ES-I3 (cell line): ENCODE results near the gene DKK3.

Source experiments
- H3K36me3 ChIP-seq: 2 replicates; pipeline ENCODE4 v1.6.1; 2013; ENCODE audit warnings: mild to moderate bottlenecking, low read length, control low read depth, moderate library complexity; ENCODE audit not compliant: insufficient read depth
- H3K4me1 ChIP-seq: 2 replicates; pipeline ENCODE4 v1.6.1; 2013; ENCODE audit warnings: mild to moderate bottlenecking, control low read depth, low read length; ENCODE audit not compliant: insufficient read depth
- H3K9ac ChIP-seq: 2 replicates; pipeline ENCODE4 v1.6.1; 2013; ENCODE audit warnings: low read depth, mild to moderate bottlenecking, low read length, moderate library complexity
- H3K9me3 ChIP-seq: 2 replicates; pipeline ENCODE4 v1.6.1; 2013; ENCODE audit warnings: mild to moderate bottlenecking, low read length, moderate library complexity; ENCODE audit not compliant: control insufficient read depth, insufficient read depth

DKK3 gene

GRCh38 chr11:11977206-11977938 lies 31.1 kb downstream of the DKK3 start:
- H3K9ac ChIP-seq = no peak overlapping the region
- H3K4me1 ChIP-seq = peaks cover 28% of the 10 kb centered on the region
- H3K9me3 ChIP-seq = no peaks in the 10 kb centered on the region
- no peaks in the 10 kb centered on the region for H3K36me3 ChIP-seq

- no peaks in the 10 kb centered on the region for H3K36me3 ChIP-seq
- no peaks in the 10 kb centered on the region for H3K9me3 ChIP-seq
- H3K4me1 ChIP-seq = peaks cover 28% of the 10 kb centered on the region
- no peak overlapping the region for H3K9ac ChIP-seq
Observed at GRCh38 chr11:11976481-11977127, 31.8 kb downstream of the DKK3 start.

- no peaks in the 10 kb centered on the region for H3K36me3 ChIP-seq
Observed at GRCh38 chr11:11975201-11976092, 33.0 kb downstream of the DKK3 start.

GRCh38 chr11:11973866-11974265 lies 34.6 kb downstream of the DKK3 start:
- H3K4me1 ChIP-seq = peaks cover 20% of the 10 kb centered on the region
- no peaks in the 10 kb centered on the region for H3K36me3 ChIP-seq
- H3K9ac ChIP-seq = no peak overlapping the region
- no peaks in the 10 kb centered on the region for H3K9me3 ChIP-seq

More at GRCh38 chr11:11975201-11976092, 33.0 kb downstream of the DKK3 start:
- peaks cover 28% of the 10 kb centered on the region for H3K4me1 ChIP-seq
- no peaks in the 10 kb centered on the region for H3K9me3 ChIP-seq
- H3K9ac ChIP-seq = no peak overlapping the region

GRCh38 chr11:11973361-11973800 lies 35.0 kb downstream of the DKK3 start:
- Histone ChIP-seq H3K9ac (no peak overlapping the region), H3K9me3 (no peaks in the 10 kb centered on the region), H3K36me3 (no peaks in the 10 kb centered on the region), H3K4me1 (peaks cover 20% of the 10 kb centered on the region)

- Histone ChIP-seq H3K4me1 (peaks cover 20% of the 10 kb centered on the region), H3K9me3 (no peaks in the 10 kb centered on the region), H3K9ac (no peak overlapping the region), H3K36me3 (no peaks in the 10 kb centered on the region)
Observed at GRCh38 chr11:11972730-11973341, 35.6 kb downstream of the DKK3 start.

GRCh38 chr11:11971906-11972547 lies 36.4 kb downstream of the DKK3 start:
- H3K9ac ChIP-seq = no peak overlapping the region
- H3K36me3 ChIP-seq = no peaks in the 10 kb centered on the region
- H3K4me1 ChIP-seq = peaks cover 17% of the 10 kb centered on the region
- H3K9me3 ChIP-seq = no peaks in the 10 kb centered on the region

- Histone ChIP-seq H3K9me3 (no peaks in the 10 kb centered on the region), H3K9ac (no peak overlapping the region)
Observed at GRCh38 chr11:11970556-11970955, 37.9 kb downstream of the DKK3 start.

GRCh38 chr11:11969380-11970215 lies 38.8 kb downstream of the DKK3 start:
- no peaks in the 10 kb centered on the region for H3K9me3 ChIP-seq
- no peaks in the 10 kb centered on the region for H3K36me3 ChIP-seq
- H3K9ac ChIP-seq = no peak overlapping the region
- peaks cover 8% of the 10 kb centered on the region; the same call in 1 of the 2 replicates for H3K4me1 ChIP-seq

More at GRCh38 chr11:11970556-11970955, 37.9 kb downstream of the DKK3 start:
- Histone ChIP-seq H3K4me1 (peaks cover 8% of the 10 kb centered on the region; the same call in 1 of the 2 replicates), H3K36me3 (no peaks in the 10 kb centered on the region)

GRCh38 chr11:11968511-11969280 lies 39.7 kb downstream of the DKK3 start:
- no peaks in the 10 kb centered on the region for H3K36me3 ChIP-seq
- no peaks in the 10 kb centered on the region for H3K9me3 ChIP-seq
- peaks cover 6% of the 10 kb centered on the region; the same call in 1 of the 2 replicates for H3K4me1 ChIP-seq
- no peak overlapping the region for H3K9ac ChIP-seq

GRCh38 chr11:11967669-11968510 lies 40.5 kb downstream of the DKK3 start:
- H3K36me3 ChIP-seq = no peaks in the 10 kb centered on the region
- no peaks in the 10 kb centered on the region for H3K9me3 ChIP-seq
- H3K4me1 ChIP-seq = peaks cover 5% of the 10 kb centered on the region; the same call in 1 of the 2 replicates
- H3K9ac ChIP-seq = no peak overlapping the region
